ENCODE data around the gene ALKBH5.

DNA sequence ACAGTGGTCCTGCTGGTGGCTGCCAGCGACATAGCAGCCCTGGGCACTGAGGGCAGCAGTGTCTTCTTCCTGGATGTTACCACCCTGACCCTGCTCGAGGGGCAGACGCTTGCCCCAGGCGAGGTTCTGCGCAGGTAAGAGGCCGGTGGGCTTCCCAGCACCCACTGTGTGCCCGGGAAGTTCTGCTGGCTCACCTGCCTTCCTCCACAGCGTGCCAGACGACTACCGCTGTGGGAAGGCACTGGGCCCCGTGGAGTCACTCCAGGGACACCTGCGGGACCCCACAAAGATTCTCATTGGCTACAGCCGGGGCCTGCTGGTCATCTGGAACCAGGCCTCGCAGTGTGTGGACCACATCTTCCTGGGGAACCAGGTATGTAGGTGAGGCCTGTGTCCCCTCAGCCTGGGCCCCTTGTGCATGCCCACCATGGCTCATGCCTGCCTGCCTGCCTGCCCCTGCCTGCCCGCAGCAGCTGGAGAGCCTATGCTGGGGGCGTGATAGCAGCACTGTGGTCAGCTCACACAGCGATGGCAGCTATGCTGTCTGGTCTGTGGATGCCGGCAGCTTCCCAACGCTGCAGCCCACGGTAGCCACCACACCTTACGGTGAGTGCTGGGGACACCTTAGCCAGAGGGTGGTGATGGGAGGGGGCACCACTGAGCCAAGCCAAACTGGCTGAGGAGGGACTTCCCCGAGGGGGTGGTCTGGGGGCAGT lies 50.3 kb downstream of the ALKBH5 start:
- TF ChIP-seq GATA3 (IDR thresholded peaks at IDR 0.05; ENCODE audit: low read depth, low read length) (no peak), GATA2 (IDR thresholded peaks at IDR 0.05; ENCODE audit: low read depth, low read length) (no peak)

Data from SH-SY5Y (cell line).